ENCODE results near the gene ID1.

DNA sequence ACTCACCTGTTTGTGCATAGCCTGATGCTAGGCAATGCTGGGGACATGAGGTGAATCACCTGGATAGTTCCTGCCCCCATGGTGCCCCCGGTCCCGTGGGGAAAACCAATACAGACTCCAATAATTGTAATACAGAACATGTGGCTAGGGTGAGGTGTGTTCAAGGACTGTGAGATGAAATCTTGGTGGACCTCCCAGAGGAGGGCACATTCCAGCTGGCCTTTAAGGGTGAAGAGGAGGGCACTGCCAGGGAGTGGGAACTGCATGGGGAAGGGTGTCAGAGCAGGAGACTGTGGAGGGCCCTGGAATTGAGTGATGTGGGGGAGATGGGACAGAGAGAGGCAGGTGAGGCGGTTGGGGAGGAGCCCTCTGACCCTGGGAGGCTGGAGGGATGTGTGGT, 35.2 kb downstream of the ID1 start:
- TF ChIP-seq DPF2 (IDR thresholded peaks at IDR 0.05) = no peak
- TF ChIP-seq CEBPB (IDR thresholded peaks at IDR 0.05; ENCODE audit: borderline replicate concordance in 1 of 2, low read depth in 2 of 2, low read length in 2 of 2) = no peak
- TF ChIP-seq, protein P1, sequence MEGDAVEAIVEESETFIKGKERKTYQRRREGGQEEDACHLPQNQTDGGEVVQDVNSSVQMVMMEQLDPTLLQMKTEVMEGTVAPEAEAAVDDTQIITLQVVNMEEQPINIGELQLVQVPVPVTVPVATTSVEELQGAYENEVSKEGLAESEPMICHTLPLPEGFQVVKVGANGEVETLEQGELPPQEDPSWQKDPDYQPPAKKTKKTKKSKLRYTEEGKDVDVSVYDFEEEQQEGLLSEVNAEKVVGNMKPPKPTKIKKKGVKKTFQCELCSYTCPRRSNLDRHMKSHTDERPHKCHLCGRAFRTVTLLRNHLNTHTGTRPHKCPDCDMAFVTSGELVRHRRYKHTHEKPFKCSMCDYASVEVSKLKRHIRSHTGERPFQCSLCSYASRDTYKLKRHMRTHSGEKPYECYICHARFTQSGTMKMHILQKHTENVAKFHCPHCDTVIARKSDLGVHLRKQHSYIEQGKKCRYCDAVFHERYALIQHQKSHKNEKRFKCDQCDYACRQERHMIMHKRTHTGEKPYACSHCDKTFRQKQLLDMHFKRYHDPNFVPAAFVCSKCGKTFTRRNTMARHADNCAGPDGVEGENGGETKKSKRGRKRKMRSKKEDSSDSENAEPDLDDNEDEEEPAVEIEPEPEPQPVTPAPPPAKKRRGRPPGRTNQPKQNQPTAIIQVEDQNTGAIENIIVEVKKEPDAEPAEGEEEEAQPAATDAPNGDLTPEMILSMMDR (IDR thresholded peaks at IDR 0.05 in 2 of 3, conservative IDR thresholded peaks at IDR 0.05 in 1 of 3; ENCODE audit: control insufficient read depth in 2 of 3, extremely low read depth in 1 of 3, insufficient read depth in 1 of 3, low read depth in 3 of 3, low read length in 3 of 3) = no peak
- TF ChIP-seq, protein P2, sequence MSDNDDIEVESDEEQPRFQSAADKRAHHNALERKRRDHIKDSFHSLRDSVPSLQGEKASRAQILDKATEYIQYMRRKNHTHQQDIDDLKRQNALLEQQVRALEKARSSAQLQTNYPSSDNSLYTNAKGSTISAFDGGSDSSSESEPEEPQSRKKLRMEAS (IDR thresholded peaks at IDR 0.05; ENCODE audit: low read depth, low read length) = no peak
- TF ChIP-seq ZNF622 (IDR thresholded peaks at IDR 0.05) = no peak
- TF ChIP-seq, protein P3, sequence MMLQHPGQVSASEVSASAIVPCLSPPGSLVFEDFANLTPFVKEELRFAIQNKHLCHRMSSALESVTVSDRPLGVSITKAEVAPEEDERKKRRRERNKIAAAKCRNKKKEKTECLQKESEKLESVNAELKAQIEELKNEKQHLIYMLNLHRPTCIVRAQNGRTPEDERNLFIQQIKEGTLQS (IDR thresholded peaks at IDR 0.05; ENCODE audit: borderline replicate concordance, extremely low read depth, low read depth, low read length) = no peak
- no peak for TF ChIP-seq HCFC1 (IDR thresholded peaks at IDR 0.05; ENCODE audit: low read length)
- TF ChIP-seq BRCA1 (IDR thresholded peaks at IDR 0.05; ENCODE audit: low read depth, low read length) = no peak
- TF ChIP-seq, protein P4, sequence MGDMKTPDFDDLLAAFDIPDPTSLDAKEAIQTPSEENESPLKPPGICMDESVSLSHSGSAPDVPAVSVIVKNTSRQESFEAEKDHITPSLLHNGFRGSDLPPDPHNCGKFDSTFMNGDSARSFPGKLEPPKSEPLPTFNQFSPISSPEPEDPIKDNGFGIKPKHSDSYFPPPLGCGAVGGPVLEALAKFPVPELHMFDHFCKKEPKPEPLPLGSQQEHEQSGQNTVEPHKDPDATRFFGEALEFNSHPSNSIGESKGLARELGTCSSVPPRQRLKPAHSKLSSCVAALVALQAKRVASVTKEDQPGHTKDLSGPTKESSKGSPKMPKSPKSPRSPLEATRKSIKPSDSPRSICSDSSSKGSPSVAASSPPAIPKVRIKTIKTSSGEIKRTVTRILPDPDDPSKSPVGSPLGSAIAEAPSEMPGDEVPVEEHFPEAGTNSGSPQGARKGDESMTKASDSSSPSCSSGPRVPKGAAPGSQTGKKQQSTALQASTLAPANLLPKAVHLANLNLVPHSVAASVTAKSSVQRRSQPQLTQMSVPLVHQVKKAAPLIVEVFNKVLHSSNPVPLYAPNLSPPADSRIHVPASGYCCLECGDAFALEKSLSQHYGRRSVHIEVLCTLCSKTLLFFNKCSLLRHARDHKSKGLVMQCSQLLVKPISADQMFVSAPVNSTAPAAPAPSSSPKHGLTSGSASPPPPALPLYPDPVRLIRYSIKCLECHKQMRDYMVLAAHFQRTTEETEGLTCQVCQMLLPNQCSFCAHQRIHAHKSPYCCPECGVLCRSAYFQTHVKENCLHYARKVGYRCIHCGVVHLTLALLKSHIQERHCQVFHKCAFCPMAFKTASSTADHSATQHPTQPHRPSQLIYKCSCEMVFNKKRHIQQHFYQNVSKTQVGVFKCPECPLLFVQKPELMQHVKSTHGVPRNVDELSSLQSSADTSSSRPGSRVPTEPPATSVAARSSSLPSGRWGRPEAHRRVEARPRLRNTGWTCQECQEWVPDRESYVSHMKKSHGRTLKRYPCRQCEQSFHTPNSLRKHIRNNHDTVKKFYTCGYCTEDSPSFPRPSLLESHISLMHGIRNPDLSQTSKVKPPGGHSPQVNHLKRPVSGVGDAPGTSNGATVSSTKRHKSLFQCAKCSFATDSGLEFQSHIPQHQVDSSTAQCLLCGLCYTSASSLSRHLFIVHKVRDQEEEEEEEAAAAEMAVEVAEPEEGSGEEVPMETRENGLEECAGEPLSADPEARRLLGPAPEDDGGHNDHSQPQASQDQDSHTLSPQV (IDR thresholded peaks at IDR 0.05) = no peak
- no peak for TF ChIP-seq POLR2A (IDR thresholded peaks at IDR 0.05; ENCODE audit: low read depth, low read length)
